H1 (cell line): ENCODE data around the gene MICALL2. TPM values are rescaled to one million over a fixed set of nuclear protein-coding genes. Genes with fewer than 3 reads are reported as not detected.

Source experiments
- CTCF ChIA-PET: fragments of 300-600 bp; sonication (Branson Sonifier 250); formaldehyde crosslinking; loops from one replicate; lab custom pipeline; 2021; ENCODE audit not compliant: partially characterized antibody; lab: Charles Lee
- POLR2A ChIA-PET: fragments of 300-600 bp; sonication (Branson Sonifier 250); formaldehyde crosslinking; loops from one replicate; lab custom pipeline; 2021; ENCODE audit warnings: inconsistent platforms; ENCODE audit not compliant: partially characterized antibody; lab: Charles Lee
- DNase-seq, 2 experiments: peaks; one replicate each; pipeline versions ENCODE4 v3.0.0 to v3.0.0-alpha.2; 2010 to 2022; ENCODE audit warnings: low spot score in 2 of 2, low read depth in 1 of 2, mixed read lengths in 1 of 2
- FAIRE-seq: peaks from 2 replicates; lab custom pipeline; 2011; peaks lifted over from hg19 to GRCh38; lab: Jason Lieb, UNC
- H2AFZ ChIP-seq: 2 replicates; pipeline ENCODE4 v1.8.1; 2012; ENCODE audit warnings: low read length, inconsistent platforms
- H2AK5ac ChIP-seq: 2 replicates; pipeline ENCODE4 v1.6.1; 2013; ENCODE audit warnings: low read depth, low read length
- H2BK120ac ChIP-seq: replicated peaks from 2 replicates; pipeline ENCODE3; 2013; ENCODE audit warnings: low read depth, low read length, inconsistent platforms
- H2BK12ac ChIP-seq: 2 replicates; pipeline ENCODE4 v1.6.1; 2013; ENCODE audit warnings: low read depth, low read length
- H2BK15ac ChIP-seq: 2 replicates; pipeline ENCODE4 v1.6.1; 2013; ENCODE audit warnings: low read length
- H2BK20ac ChIP-seq: 2 replicates; pipeline ENCODE4 v1.6.1; 2013; ENCODE audit warnings: low read length
- H2BK5ac ChIP-seq: 2 replicates; pipeline ENCODE4 v1.6.1; 2013; ENCODE audit warnings: low read depth, low read length
- H3K14ac ChIP-seq: 2 replicates; pipeline ENCODE4 v1.6.1; 2013; ENCODE audit warnings: inconsistent platforms; ENCODE audit not compliant: insufficient read length
- H3K18ac ChIP-seq: 2 replicates; pipeline ENCODE4 v1.6.1; 2013; ENCODE audit warnings: low read length; ENCODE audit errors: extremely low read depth
- H3K23ac ChIP-seq: 2 replicates; pipeline ENCODE4 v1.6.1; 2013; ENCODE audit warnings: inconsistent platforms; ENCODE audit not compliant: insufficient read length
- H3K23me2 ChIP-seq: 2 replicates; pipeline ENCODE4 v1.6.1; 2013; ENCODE audit warnings: low read depth, low read length
- H3K27ac ChIP-seq: 2 replicates; pipeline ENCODE4 v1.6.1; 2011; ENCODE audit warnings: low read depth, low read length, inconsistent platforms
- H3K27me3 ChIP-seq, 4 experiments: replicated peaks in 1 of 4; 1 replicate in 1 of 4; 2 replicates in 3 of 4; pipeline versions ENCODE4 v1.6.1 to v1.8.1; 2011 to 2013; ENCODE audit warnings: low read length in 3 of 4, mild to moderate bottlenecking in 3 of 4, inconsistent platforms in 2 of 4, mixed read lengths in 2 of 4, moderate library complexity in 1 of 4; ENCODE audit not compliant: control insufficient read depth in 3 of 4, insufficient read depth in 3 of 4; ENCODE audit errors: extremely low read depth in 1 of 4
- H3K36me3 ChIP-seq, 4 experiments: 2 replicates each; pipeline versions ENCODE4 v1.6.1 to v1.8.1; 2011 to 2013; ENCODE audit warnings: mild to moderate bottlenecking in 4 of 4, low read length in 3 of 4, moderate library complexity in 2 of 4, control low read depth in 1 of 4, inconsistent platforms in 1 of 4; ENCODE audit not compliant: insufficient read depth in 4 of 4, control insufficient read depth in 2 of 4
- H3K4ac ChIP-seq: replicated peaks from 2 replicates; pipeline ENCODE3; 2013; ENCODE audit warnings: low read length, low read depth, mixed read lengths, inconsistent platforms; ENCODE audit not compliant: insufficient read length
- H3K4me1 ChIP-seq, 4 experiments: replicated peaks in 1 of 4; 1 replicate in 1 of 4; 2 replicates in 3 of 4; pipeline versions ENCODE4 v1.6.1 to v1.8.1; 2011 to 2013; ENCODE audit warnings: low read length in 3 of 4, inconsistent platforms in 2 of 4, mixed read lengths in 1 of 4; ENCODE audit not compliant: insufficient read depth in 4 of 4, control insufficient read depth in 3 of 4
- H3K4me2 ChIP-seq, 2 experiments: 2 replicates each; pipeline versions ENCODE4 v1.6.1 to v1.8.1; 2011 to 2013; ENCODE audit warnings: low read depth in 2 of 2, low read length in 2 of 2, control low read depth in 1 of 2, inconsistent platforms in 1 of 2, mild to moderate bottlenecking in 1 of 2; ENCODE audit not compliant: insufficient read depth in 1 of 2
- H3K4me3 ChIP-seq, 4 experiments: fragments of 200-600, 300-600 bp in 1 of 4; sonication (generic), shearing (Covaris generic), sonication (Bioruptor Twin) in 1 of 4; 2 replicates each; pipeline versions ENCODE4 v1.5.1 to v1.8.1; 2011 to 2016; ENCODE audit warnings: low read length in 4 of 4, low read depth in 3 of 4, control low read depth in 2 of 4, inconsistent platforms in 2 of 4, mild to moderate bottlenecking in 2 of 4, mixed read lengths in 1 of 4, moderate library complexity in 1 of 4; ENCODE audit not compliant: insufficient read depth in 2 of 4; ENCODE audit errors: extremely low read depth in 1 of 4
- H3K56ac ChIP-seq: replicated peaks from 2 replicates; pipeline ENCODE3; 2013; ENCODE audit warnings: low read depth, mild to moderate bottlenecking, mixed read lengths, low read length, inconsistent platforms; ENCODE audit not compliant: insufficient read length
- H3K79me1 ChIP-seq: 2 replicates; pipeline ENCODE4 v1.6.1; 2013; ENCODE audit warnings: low read depth, low read length, control low read depth
- H3K79me2 ChIP-seq, 2 experiments: 2 replicates each; pipeline versions ENCODE4 v1.6.1 to v1.8.1; 2012 to 2013; ENCODE audit warnings: low read length in 2 of 2, mild to moderate bottlenecking in 2 of 2, inconsistent platforms in 1 of 2; ENCODE audit not compliant: insufficient read depth in 2 of 2, control insufficient read depth in 1 of 2
- H3K9ac ChIP-seq, 4 experiments: replicated peaks in 1 of 4; 1 replicate in 1 of 4; 2 replicates in 3 of 4; pipeline versions ENCODE4 v1.6.1 to v1.8.1; 2011 to 2013; ENCODE audit warnings: low read depth in 3 of 4, low read length in 3 of 4, control low read depth in 2 of 4, mild to moderate bottlenecking in 2 of 4, moderate library complexity in 2 of 4, inconsistent platforms in 1 of 4; ENCODE audit errors: extremely low read depth in 1 of 4
- H3K9me3 ChIP-seq, 2 experiments: 2 replicates each; pipeline versions ENCODE4 v1.6.1 to v1.8.1; 2012 to 2013; ENCODE audit warnings: mild to moderate bottlenecking in 2 of 2, moderate library complexity in 2 of 2, control low read depth in 1 of 2, inconsistent platforms in 1 of 2, low read depth in 1 of 2, low read length in 1 of 2, mixed read lengths in 1 of 2; ENCODE audit not compliant: insufficient read depth in 2 of 2
- H4K20me1 ChIP-seq, 2 experiments: replicated peaks in 1 of 2; 2 replicates each; pipeline versions ENCODE3 to v1.8.1; 2011 to 2013; ENCODE audit warnings: inconsistent platforms in 2 of 2, low read length in 2 of 2, mild to moderate bottlenecking in 1 of 2; ENCODE audit not compliant: insufficient read depth in 2 of 2, control insufficient read depth in 1 of 2
- H4K5ac ChIP-seq: 2 replicates; pipeline ENCODE4 v1.6.1; 2013; ENCODE audit warnings: low read length, low read depth, mixed read lengths, inconsistent platforms; ENCODE audit not compliant: insufficient read length
- H4K8ac ChIP-seq: 2 replicates; pipeline ENCODE4 v1.8.0; 2013; ENCODE audit warnings: mild to moderate bottlenecking, moderate library complexity, low read length, inconsistent platforms; ENCODE audit not compliant: insufficient read depth; ENCODE audit errors: extremely low read depth
- H4K91ac ChIP-seq: replicated peaks from 2 replicates; pipeline ENCODE3; 2013; ENCODE audit warnings: low read length, mixed read lengths, inconsistent platforms; ENCODE audit not compliant: insufficient read length
- BACH1 ChIP-seq: IDR thresholded peaks from 2 replicates; pipeline ENCODE4 v1.6.1; 2012; ENCODE audit warnings: low read length, improper control_type of control experiment
- BCL11A ChIP-seq, 2 experiments: IDR thresholded peaks; one replicate each; pipeline ENCODE4 v1.6.1; 2011; ENCODE audit warnings: low read depth in 2 of 2, low read length in 2 of 2, mild to moderate bottlenecking in 2 of 2
- CEBPB ChIP-seq: IDR thresholded peaks from 2 replicates; pipeline ENCODE4 v1.6.1; 2012; ENCODE audit warnings: low read depth, low read length
- CHD2 ChIP-seq: IDR thresholded peaks from 2 replicates; pipeline ENCODE4 v1.6.1; 2012; ENCODE audit warnings: low read length, improper control_type of control experiment
- JUN ChIP-seq: IDR thresholded peaks from 2 replicates; pipeline ENCODE4 v1.6.1; 2011; ENCODE audit warnings: low read depth, mild to moderate bottlenecking, improper control_type of control experiment, low read length
- MAFK ChIP-seq: IDR thresholded peaks from 2 replicates; pipeline ENCODE4 v1.6.1; 2012; ENCODE audit warnings: low read depth, mild to moderate bottlenecking, improper control_type of control experiment, low read length
- NANOG ChIP-seq: IDR thresholded peaks from 2 replicates; pipeline ENCODE4 v1.6.1; 2011; ENCODE audit warnings: low read length, low read depth, mild to moderate bottlenecking, inconsistent platforms; ENCODE audit not compliant: insufficient read depth, poor library complexity, severe bottlenecking
- SAP30 ChIP-seq: fragments of 300-600 bp; sonication (generic); IDR thresholded peaks from 2 replicates; pipeline ENCODE4 v1.7.1; 2012; ENCODE audit warnings: low read length, moderate library complexity, mild to moderate bottlenecking, inconsistent platforms; ENCODE audit not compliant: insufficient read depth, insufficient replicate concordance
- SRF ChIP-seq: IDR thresholded peaks from 2 replicates; pipeline ENCODE4 v1.6.1; 2011; ENCODE audit warnings: mild to moderate bottlenecking, low read depth, low read length, moderate library complexity
- TBP ChIP-seq: IDR thresholded peaks from 2 replicates; pipeline ENCODE4 v1.6.1; 2011; ENCODE audit warnings: low read depth, low read length, improper control_type of control experiment
- TEAD4 ChIP-seq: IDR thresholded peaks from 2 replicates; pipeline ENCODE4 v1.6.1; 2012; ENCODE audit warnings: low read depth, low read length, inconsistent platforms, mixed read lengths
- YY1 ChIP-seq: IDR thresholded peaks from 2 replicates; pipeline ENCODE4 v1.6.1; 2011; ENCODE audit warnings: low read depth, mild to moderate bottlenecking, low read length
- ZNF274 ChIP-seq: IDR thresholded peaks from 2 replicates; pipeline ENCODE4 v1.7.0; 2012; ENCODE audit warnings: low read length, borderline replicate concordance; ENCODE audit errors: extremely low read depth
- WGBS, 2 experiments: shearing (Covaris generic) in 1 of 2; methylation state at CpG; one replicate each; pipeline versions ENCODE4 v1.1.6 to v1.1.7; 2013 to 2015; ENCODE audit warnings: low lambda C conversion rate in 2 of 2, mixed read lengths in 2 of 2, inconsistent platforms in 1 of 2, low coverage in 1 of 2, missing lambda C conversion rate in 1 of 2; ENCODE audit not compliant: insufficient replicate concordance in 2 of 2, insufficient coverage in 1 of 2, insufficient read length in 1 of 2; ENCODE audit errors: extremely low coverage in 1 of 2, missing lambda C conversion rate in 1 of 2; 5-methylcytosine and 5-hydroxymethylcytosine counted together
- polyA plus RNA-seq, 7 experiments: library from polyadenylated mRNA; depleted of rRNA in 3 of 7; stranded (reverse) in 5 of 7; unstranded in 2 of 7; fragments of >200 nt in 5 of 7; fragments of 200-250 nt in 2 of 7; gene quantifications; 1 replicate in 5 of 7; 2 replicates in 1 of 7; 4 replicates in 1 of 7; pipeline versions ENCODE4 v1.2.1 to v1.2.3, GENCODE V29; 2011 to 2013; ENCODE audit warnings: missing spikeins in 2 of 7, mixed read lengths in 2 of 7
- total RNA-seq: library from RNA; stranded (reverse); fragmentation: NEBNext Ultra II Directional; extraction: Animal tissue kit (Norgen Biotek cat#: 25700); gene quantifications from 2 replicates; pipeline ENCODE4 v1.2.1, GENCODE V29; 2021
- TF ChIP-seq, protein P1 (sequence below): IDR thresholded peaks from 2 replicates; pipeline ENCODE4 v1.6.1; 2011; ENCODE audit warnings: low read depth, mild to moderate bottlenecking, low read length; ENCODE audit not compliant: insufficient read depth

The MICALL2 gene
- total and polyA plus RNA-seq, 2 of the 8 experiments (the other 6 are each of a cell fraction or from before 2014, with no cell fraction given): 5.3 to 8.5 TPM

DNA sequence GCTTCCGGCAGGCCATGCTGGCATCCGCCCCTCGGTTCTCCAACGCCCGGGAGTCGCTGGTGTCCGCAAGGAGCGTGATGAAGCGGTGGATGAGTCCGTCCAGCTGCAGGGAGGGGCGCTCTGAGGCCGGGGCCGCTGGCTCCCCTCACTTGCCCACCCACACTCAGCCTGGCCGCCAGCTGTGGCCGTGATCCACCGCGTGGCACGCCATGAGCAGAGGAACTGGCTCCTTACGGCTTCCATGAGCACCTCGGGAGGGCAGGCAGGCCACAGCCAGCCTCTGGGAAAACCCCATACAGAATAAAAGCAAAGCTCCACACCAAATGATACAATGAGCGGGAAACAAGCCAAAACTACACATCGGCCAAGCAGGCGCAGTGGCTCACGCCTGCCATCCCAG lies 15.5 kb upstream of the MICALL2 start:
- no peak overlapping the region for H3K9ac ChIP-seq
- H4K5ac ChIP-seq: no peak overlapping the region
- DNase-seq (no peak), FAIRE-seq (no peak)
- H3K4me2 ChIP-seq: no peak overlapping the region
- H2BK12ac ChIP-seq: 0 out of 2 replicates have a peak overlapping the region, but pooled peaks have one; percentile 39
- peaks cover 12 to 84% (median 21%) of the 10 kb centered on the region in 4 experiments for H3K36me3 ChIP-seq
- peaks cover 0 to 20% of the 10 kb centered on the region in 2 experiments for H4K20me1 ChIP-seq
- H2BK120ac ChIP-seq: no peak overlapping the region
- H3K18ac ChIP-seq: no peak overlapping the region
- H3K79me2 ChIP-seq: no peaks in the 10 kb centered on the region
- H3K27ac ChIP-seq: no peak overlapping the region
- H3K4me1 ChIP-seq: no peaks in the 10 kb centered on the region; a peak in 1 of 7 replicates
- H4K8ac ChIP-seq: 0 out of 2 replicates have a peak overlapping the region, but pooled peaks have one; percentile 28
- no peak overlapping the region for H3K23ac ChIP-seq
- ChIA-PET POLR2A (interaction anchor here (0.6 to 7.4 kb wide), 13 partner anchors 8 to 74 kb away, joined by 3 to 43 read pairs (median 5); no protein-coding TSS in a partner anchor), CTCF (interaction anchor here (0.6 to 4.5 kb wide), 41 partner anchors 9 to 409 kb away, joined by 3 to 38 read pairs (median 4); partner anchors contain the start of gene TMEM184A)
- no peak overlapping the region for H2AK5ac ChIP-seq
- H3K4ac ChIP-seq: no peak overlapping the region
- H3K56ac ChIP-seq: no peak overlapping the region
- H3K4me3 ChIP-seq: no peak overlapping the region
- H2BK15ac ChIP-seq: no peak overlapping the region
- WGBS, 2 experiments: 94% methylated on average over 24 of the region's 24 CpGs; no CpG with 5 or more reads in 1 of the 2 experiments
- no peaks in the 10 kb centered on the region for H3K23me2 ChIP-seq
- H2BK5ac ChIP-seq: no peak overlapping the region
- no peak overlapping the region for H3K14ac ChIP-seq
- no peak overlapping the region for H4K91ac ChIP-seq
- no peak overlapping the region for H2AFZ ChIP-seq
- H3K79me1 ChIP-seq: no peaks in the 10 kb centered on the region
- H3K27me3 ChIP-seq: no peaks in the 10 kb centered on the region
- H3K9me3 ChIP-seq: no peaks in the 10 kb centered on the region
- H2BK20ac ChIP-seq: no peak overlapping the region
- TF ChIP-seq CHD2 (no peak), SAP30 (no peak), NANOG (no peak), YY1 (no peak), CEBPB (no peak), ZNF274 (no peak), TBP (no peak), TEAD4 (no peak), JUN (no peak), BCL11A (IDR thresholded peaks at IDR 0.05; ENCODE audit: low read depth in 2 of 2, low read length in 2 of 2) (no peak), MAFK (no peak), SRF (no peak), BACH1 (no peak)
- TF ChIP-seq, protein P1, sequence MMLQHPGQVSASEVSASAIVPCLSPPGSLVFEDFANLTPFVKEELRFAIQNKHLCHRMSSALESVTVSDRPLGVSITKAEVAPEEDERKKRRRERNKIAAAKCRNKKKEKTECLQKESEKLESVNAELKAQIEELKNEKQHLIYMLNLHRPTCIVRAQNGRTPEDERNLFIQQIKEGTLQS: no peak
